Fibroblast of the aortic adventitia (primary cell): ENCODE measurements around the gene TRMT6. TPM values are rescaled to one million over a fixed set of nuclear protein-coding genes. Genes with fewer than 3 reads are reported as not detected.

ENCODE experiments used
- DNase-seq: peaks from one replicate; pipeline ENCODE4 v3.0.0-alpha.2; 2010; ENCODE audit warnings: low read depth
- H3K4me3 ChIP-seq: 2 replicates; pipeline ENCODE4 v1.5.1; 2011; ENCODE audit warnings: low read depth, mild to moderate bottlenecking, control low read depth, low read length, moderate library complexity
- total RNA-seq: library from RNA; depleted of rRNA; stranded (reverse); fragments of >200 nt; gene quantifications from 2 replicates; pipeline ENCODE4 v1.2.3, GENCODE V29; 2012; ENCODE audit warnings: low replicate concordance
- TF ChIP-seq, protein P1 (sequence below): IDR thresholded peaks from 2 replicates; pipeline ENCODE4 v1.5.1; 2011; ENCODE audit warnings: mild to moderate bottlenecking, low read length, control low read depth, inconsistent platforms; ENCODE audit not compliant: insufficient read depth

The TRMT6 gene
- total RNA-seq, 1 donor: 8.0 TPM

DNA sequence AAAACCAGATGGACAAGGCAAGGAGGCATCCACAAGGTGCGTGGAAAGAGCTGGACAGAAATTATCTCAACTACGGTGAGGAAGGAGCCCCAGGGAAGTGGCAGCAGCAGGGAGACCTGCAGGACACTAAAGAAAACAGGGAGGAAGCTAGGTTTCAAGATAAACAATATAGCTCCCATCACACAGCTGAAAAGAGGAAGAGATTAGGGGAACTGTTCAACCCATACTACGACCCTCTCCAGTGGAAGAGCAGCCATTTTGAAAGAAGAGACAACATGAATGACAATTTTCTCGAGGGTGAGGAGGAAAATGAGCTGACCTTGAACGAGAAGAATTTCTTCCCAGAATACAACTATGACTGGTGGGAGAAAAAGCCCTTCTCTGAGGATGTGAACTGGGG lies 26.8 kb downstream of the TRMT6 start:
- TF ChIP-seq, protein P1, sequence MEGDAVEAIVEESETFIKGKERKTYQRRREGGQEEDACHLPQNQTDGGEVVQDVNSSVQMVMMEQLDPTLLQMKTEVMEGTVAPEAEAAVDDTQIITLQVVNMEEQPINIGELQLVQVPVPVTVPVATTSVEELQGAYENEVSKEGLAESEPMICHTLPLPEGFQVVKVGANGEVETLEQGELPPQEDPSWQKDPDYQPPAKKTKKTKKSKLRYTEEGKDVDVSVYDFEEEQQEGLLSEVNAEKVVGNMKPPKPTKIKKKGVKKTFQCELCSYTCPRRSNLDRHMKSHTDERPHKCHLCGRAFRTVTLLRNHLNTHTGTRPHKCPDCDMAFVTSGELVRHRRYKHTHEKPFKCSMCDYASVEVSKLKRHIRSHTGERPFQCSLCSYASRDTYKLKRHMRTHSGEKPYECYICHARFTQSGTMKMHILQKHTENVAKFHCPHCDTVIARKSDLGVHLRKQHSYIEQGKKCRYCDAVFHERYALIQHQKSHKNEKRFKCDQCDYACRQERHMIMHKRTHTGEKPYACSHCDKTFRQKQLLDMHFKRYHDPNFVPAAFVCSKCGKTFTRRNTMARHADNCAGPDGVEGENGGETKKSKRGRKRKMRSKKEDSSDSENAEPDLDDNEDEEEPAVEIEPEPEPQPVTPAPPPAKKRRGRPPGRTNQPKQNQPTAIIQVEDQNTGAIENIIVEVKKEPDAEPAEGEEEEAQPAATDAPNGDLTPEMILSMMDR: no peak
- DNase-seq: no peak
- no peak overlapping the region for H3K4me3 ChIP-seq

DNA sequence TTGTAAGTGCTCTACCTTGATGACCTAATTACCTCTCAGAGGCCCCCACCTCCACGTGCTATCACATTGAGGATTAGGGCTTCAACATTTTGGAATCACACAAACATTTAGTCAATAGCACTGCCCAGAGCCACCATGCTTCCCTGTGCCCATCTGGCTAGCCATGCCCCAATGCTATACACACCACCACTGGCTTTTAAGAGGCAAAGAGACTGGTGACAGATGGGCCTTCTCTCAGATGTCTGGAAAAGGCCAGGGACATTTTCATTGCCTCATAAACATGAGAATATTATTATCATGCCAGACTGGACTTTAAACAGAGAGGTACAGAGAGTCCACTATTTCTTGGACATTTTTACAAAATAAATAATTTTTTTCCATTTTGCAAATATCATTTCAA lies 29.8 kb downstream of the TRMT6 start:
- TF ChIP-seq, protein P1: no peak
- no peak for DNase-seq
- no peak overlapping the region for H3K4me3 ChIP-seq

DNA sequence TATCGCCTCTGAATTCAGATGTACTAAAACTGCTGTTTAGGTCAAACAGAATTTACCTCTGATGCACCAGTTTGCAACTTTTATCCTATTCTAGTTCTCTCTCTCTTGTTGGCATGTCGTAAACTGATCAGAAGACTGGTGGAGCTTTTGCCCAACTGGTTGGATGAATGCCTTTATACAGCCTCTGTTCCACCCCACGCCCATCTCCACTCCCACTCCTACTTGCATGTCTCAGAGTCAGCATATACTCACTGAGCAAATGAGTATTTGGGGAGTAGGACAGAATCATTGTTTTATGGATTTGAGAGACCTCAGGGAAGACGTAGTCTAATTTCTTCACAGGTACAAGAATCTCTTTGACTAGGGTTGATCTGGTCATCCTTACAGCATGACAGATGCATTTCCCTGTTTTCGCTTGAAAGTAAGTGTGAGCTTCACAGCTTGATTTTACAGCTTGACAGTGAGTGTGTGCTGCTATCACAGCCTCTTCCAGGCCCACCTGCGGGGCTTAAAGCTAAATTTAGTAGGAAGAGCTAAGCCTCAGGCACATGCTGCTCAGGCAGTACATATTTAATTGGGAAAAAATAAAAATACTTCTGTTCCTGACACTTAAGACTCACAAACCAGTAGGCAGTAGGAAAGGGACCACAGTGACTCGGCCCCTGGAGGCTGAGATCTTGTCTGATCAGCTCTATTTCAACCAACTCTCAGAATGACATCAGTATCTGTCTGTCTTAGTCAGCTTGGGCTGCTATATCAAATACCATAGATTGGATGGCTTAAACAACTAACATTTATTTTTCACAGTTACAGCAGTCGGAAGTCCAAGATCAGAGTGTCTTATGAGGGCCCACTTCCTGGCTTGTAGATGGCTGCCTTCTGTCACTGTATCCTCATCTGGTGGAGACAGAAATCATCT lies 30.4 kb downstream of the TRMT6 start:
- peak; percentile 14 for DNase-seq
- TF ChIP-seq, protein P1: no peak

DNA sequence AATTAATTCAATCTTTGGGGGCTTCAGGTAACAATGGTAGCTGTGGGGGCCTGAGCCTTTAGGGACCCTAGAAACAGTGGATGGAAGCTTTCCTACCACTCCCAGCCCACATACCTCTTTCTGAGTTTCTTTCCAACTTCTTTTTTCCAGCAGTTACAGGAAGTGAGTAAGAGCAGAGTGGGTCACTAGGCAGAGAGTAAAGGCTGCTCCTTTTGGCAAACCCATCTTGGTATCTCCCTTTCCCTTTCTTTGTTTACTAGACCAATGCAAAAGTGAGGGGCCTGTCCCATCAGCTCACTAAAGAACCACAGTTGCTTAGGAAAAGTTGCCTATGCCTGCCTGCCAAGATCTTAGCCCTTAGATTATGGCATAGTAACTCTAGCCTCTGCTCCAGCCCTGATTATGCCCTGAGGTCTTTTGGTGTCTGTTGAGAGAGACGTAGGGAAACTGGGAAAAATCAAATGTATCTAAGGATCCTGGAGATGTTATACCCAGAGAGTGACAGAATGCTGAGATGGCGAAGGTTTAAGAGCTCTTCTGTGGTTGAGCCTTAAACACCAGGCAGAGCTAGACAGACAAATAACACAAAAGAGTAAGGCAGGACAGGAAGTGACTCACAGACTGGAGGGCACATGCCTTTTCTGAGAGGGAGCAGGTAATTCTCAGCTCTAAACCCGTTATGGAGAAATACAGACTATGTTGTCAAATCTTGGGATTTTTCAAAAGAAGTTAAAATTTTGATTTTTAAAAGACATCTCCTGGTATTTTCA lies 31.3 kb downstream of the TRMT6 start:
- peak; percentile 58 for DNase-seq
- TF ChIP-seq, protein P1: no peak
- H3K4me3 ChIP-seq: no peak overlapping the region

More for the DNA sequence above, 30.4 kb downstream of the TRMT6 start:
- no peak overlapping the region for H3K4me3 ChIP-seq

DNA sequence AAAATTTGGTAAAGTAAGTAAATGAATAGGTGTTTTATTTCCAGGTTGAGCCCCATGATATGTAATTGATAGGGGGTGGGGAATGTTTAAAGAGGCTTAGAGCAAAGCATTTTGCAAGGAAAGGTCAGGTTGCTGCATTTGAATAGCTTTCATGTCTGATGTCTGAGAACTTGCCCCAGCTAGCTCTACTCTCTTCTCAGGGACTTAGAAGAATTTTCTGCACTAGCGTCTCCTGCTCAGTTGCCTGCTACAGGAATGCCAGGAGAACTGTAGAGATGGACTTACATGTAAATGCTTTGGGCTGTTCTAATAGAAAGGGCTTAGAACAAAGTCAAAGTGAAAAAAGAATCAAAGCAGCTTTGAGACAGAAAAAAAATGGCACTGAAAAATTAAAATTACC lies 35.5 kb downstream of the TRMT6 start:
- TF ChIP-seq, protein P1: no peak
- H3K4me3 ChIP-seq: no peak overlapping the region
- no peak for DNase-seq

DNA sequence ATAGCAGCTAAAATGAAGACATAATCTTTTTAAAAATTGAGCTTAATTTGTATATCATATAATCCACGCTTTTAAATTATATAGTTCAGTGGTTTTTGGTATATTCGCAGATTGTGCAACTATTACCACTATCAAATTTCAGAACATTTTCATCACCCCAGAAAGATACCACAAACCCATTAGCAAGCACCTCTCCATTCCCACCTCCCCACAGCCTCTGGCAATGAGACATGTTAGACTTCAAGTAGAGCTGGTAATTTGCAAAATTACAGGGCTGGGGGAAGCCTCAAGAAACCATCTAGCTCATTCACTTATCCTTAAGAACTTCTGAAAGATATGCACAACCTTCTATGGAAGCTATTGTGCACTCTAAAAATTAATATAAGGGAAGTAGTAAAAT lies 37.2 kb downstream of the TRMT6 start:
- DNase-seq: no peak
- no peak overlapping the region for H3K4me3 ChIP-seq
- TF ChIP-seq, protein P1: no peak
